Measurements from ENCODE around the gene KRT20.

The KRT20 gene

DNA sequence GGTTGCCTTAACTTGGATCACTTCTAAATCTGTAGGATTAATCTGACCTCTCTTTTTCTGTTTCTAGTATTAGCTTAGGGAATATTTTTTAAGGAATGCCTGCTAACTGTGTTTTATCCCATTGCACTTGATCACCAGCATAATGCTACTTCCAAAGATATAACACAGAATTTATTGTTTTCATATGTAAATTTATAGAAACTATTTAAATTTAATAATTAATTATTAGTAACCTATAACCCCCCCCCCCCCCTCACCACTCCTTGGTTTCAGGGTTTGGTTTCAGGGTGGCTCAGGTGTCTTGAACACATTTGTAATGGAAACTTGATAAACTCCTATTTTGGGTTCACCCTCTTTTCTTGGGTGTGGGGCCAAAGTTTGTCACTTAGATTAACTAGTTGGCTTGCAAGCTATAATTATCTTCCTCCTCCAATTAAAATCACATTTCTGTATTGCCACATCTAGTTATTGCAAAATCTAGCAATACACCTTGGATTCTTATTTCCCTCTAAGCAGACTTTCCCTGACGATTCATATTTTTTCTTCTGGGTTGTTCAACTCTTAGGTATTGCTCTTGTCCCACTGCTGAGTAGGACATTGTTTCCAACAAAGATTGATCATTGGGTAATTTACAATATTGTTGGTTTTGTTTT is 36.3 kb downstream of the KRT20 start:
- DNase-seq: no peak

GRCh38 chr17:40846515-40847144 is 38.4 kb downstream of the KRT20 start:
- no peak for DNase-seq

GRCh38 chr17:40844671-40845107 is 40.4 kb downstream of the KRT20 start:
- no peak for DNase-seq

- no peak for DNase-seq
These were observed 41.8 kb downstream of the KRT20 start for GRCh38 chr17:40843242-40843641.

DNA sequence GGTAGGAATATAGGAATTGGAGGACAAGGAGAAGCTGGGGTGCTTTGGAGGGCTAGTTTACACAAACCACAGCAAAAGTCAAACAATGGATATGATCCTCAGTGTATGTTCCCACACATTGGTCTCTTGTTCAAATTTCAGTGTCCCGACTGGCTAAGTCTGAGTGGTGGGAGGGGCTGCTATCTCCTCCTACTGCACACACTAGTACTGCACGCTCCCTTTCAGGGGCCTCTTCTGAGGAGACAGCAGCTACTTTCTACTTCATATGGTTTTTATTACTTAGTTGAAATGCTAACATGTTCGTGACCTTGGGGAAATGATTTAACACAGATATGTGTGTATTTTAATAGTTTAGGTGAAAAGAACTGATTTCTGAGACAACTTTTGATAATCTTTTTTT is 43.8 kb downstream of the KRT20 start:
- no peak for DNase-seq

DNA sequence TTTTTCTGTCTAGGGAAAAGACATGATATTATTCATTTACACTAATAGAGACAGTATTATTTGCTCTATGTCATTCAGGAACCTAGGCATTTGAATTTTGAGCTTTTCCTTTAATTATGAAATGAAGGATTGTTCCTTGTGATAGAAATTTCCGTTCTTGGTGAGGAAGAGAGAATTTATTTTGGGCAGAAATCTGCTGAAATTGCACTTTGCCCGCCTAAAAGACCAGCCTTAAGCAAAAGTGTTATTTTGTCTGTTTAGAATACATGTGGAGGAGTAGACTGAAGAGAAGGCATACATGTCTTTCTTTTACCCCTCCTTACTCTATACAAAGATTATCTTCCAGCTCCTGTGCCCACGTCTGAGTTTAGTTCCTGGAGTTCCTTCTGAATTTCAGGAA is 45.8 kb downstream of the KRT20 start:
- no peak for DNase-seq

DNA sequence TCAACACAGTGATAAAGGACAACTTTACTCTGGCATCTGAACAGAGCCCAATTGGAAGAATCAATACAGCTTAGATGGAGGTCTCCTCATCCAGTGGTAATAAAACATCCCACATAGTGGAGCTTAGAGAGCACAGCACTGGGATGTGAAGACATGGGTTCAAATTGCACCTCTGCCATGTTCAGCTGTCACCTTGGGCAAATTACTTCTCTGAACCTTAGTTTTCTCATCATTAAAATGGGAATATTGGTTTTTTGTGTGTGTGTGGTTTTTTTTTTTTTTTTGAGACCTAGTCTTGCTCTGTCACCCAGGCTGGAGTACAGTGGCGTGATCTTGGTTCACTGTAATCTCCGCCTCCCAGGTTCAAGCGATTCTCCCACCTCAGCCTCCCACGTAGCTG is 49.0 kb downstream of the KRT20 start:
- DNase-seq: no peak

- DNase-seq: no peak
These were observed 51.2 kb downstream of the KRT20 start for GRCh38 chr17:40833882-40834281.

DNA sequence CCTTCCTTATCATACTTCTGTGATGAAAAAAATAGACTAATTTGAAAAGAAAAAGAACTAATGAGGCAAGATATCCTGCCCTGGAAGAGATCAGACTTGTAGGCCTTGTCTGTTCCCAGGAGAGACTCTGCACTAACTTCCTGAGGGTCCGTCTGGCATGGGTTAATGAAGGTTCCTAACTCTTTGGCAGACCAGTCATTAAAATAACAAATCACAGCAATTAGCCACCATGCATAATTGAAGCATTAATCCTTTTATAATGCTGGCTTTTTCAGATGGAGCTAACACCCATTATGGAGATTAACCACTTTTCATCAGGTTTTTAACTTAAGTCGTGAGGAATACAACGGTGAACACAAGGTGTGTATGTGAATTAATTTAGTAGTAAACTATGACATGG is 52.2 kb downstream of the KRT20 start:
- DNase-seq: no peak

DNA sequence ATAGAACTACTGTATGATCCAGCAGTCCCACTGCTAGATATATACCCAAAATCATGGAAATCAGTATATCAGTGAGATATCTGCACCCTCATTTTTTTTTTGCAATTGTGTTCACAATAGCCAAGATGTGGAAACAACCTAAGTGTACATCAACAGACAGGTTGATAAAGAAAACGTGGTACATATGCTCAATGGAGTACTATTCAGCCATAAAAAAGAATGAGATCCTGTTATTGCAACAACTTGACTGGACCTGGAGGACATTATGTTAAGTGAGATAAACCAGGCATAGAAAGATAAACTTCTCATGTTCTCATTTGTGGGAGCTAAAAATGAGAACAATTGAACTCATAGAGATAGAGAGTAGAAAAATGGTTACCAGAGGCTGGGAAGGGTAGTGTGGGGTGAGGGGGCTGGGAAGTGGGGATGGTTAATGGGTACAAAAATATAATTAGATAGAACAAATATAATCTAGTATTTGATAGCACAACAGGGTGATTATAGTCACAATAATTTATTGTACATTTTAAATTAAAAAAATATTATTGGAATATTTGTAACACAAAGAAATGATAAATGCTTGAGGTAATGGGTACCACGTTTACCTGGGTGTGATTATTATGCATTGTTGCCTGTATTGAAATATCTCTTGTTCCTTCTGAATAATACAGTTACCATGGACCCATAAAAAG is 54.8 kb downstream of the KRT20 start:
- DNase-seq: no peak

DNA sequence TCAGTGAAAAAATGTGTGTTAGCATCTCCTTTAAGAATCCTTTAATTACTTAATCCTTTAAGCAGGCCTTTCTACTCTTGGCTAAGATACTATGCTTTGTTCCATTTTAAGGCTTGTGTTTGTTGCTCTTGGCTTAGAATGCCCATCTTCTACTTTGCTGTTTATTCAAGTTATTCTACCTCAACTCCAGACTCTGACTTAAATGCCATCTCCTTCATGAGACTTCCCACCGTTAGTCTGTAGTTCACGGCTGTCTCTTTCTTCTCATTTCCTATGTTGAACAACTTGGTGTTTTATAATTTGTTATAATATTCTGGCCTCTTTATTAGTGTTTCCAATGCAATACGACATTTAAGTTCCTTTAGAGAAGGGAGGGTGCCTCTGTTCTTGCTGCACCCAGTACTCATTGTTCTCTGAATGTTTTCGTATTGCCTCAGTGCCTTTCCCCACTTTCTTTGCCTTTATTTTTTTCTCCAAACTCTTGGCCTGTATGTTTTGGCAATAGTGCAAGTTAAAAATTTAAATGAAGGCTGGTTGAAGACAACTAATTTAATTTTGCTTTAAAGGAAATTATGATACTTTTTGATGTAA is 56.5 kb downstream of the KRT20 start:
- no peak for DNase-seq

- DNase-seq: no peak
These were observed 57.1 kb downstream of the KRT20 start for GRCh38 chr17:40827746-40828453.

Data from stimulated activated CD4-positive, alpha-beta T cell treated with anti-CD3 and anti-CD28 coated beads, Interleukin-4, amount 100 ng/mL, for 1 hour (primary cell).